ENCODE results near the gene TUBGCP4.
"Not testable (repeated sequence)": the region's sequence is repeated elsewhere in the genome, so short reads cannot be mapped to it uniquely, and the experiment has no call there.

TUBGCP4 gene, protein sequence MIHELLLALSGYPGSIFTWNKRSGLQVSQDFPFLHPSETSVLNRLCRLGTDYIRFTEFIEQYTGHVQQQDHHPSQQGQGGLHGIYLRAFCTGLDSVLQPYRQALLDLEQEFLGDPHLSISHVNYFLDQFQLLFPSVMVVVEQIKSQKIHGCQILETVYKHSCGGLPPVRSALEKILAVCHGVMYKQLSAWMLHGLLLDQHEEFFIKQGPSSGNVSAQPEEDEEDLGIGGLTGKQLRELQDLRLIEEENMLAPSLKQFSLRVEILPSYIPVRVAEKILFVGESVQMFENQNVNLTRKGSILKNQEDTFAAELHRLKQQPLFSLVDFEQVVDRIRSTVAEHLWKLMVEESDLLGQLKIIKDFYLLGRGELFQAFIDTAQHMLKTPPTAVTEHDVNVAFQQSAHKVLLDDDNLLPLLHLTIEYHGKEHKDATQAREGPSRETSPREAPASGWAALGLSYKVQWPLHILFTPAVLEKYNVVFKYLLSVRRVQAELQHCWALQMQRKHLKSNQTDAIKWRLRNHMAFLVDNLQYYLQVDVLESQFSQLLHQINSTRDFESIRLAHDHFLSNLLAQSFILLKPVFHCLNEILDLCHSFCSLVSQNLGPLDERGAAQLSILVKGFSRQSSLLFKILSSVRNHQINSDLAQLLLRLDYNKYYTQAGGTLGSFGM

DNA sequence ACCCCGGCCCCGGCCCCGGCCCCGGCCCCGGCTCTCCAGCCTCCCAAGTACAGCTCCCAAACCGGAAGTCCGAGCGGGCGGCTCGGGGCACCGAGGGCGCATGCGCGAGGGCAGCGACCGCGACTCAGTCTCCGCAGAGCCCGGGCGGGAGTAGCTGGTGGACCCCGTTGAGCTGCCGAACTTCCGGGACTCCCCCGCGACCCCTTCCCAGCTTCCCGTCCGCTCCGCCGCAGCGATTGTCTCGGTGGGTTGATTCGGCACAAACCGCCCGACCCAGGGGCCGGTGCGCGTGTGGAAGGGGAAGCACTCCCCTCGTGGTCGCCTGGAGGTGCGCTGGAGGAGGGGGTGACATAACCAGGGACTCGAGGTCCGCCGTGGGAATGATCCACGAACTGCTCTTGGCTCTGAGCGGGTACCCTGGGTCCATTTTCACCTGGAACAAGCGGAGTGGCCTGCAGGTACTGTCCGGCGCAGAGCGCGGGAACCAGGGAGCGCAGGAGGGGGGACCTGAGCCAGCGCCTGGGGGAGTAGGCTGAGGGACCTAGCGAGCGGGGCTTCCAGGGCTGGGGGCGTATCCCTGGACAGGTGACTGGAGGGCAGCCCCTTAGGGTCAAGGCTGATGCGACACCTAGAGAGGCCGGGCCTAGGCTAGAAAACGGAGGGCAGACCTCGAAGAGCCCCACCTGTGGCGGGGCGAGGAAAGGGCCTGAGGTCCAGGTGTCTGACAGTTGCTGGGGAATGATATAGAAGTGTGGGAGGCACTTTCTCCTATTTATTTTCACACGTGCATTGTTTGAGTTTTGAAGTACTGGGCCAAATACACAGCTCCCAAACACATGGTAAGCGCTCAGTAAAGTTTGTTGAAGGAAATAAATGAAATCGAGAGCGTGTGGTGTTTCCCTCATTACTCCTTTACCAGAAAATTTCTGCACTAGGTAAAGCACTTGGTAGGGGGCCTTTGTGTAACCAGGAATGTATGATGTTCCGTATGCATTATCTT lies at the start of gene TUBGCP4, which contains the start of gene ZSCAN29:
Gene TUBGCP4 (plus strand): TSS at position 127 of the 1,000 bp plus-strand sequence. CDS start 254 bp downstream, at position 381.
Gene ZSCAN29 (minus strand): TSS at position 69 of the 1,000 bp plus-strand sequence. CDS start 1,130 bp downstream, outside the sequence.
- peak; percentile 62 for DNase-seq

DNA sequence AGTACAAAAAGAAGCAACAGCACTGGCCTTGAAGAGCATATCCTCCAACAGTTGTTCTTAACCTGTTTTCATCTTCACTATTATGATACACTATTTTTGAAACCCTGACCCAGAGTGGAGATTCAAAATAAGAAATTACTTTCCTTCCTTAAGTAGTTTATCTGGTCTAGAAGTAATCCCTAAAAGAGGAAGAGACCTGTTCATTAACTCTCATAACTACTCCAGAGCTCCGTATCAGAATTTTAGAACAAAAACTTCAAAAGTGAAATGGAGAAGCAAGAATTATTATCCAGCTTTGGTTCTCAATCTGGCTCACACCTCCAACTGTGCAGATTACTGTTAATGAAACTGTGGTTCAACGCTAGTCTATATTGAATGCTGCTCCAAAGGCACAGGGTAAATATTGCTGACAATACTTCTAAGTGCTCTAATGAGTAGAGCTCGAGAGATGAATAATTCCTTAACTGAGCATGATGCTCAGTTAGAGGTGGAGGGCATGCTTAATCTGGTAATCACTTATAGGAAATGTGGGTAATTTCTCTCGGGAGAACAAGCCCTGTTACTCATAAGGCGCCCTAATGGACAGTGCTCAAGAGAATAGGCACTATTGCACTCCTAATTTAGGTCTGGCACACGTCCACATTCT lies 45.7 kb upstream of the TUBGCP4 start:
- DNase-seq = no peak

DNA sequence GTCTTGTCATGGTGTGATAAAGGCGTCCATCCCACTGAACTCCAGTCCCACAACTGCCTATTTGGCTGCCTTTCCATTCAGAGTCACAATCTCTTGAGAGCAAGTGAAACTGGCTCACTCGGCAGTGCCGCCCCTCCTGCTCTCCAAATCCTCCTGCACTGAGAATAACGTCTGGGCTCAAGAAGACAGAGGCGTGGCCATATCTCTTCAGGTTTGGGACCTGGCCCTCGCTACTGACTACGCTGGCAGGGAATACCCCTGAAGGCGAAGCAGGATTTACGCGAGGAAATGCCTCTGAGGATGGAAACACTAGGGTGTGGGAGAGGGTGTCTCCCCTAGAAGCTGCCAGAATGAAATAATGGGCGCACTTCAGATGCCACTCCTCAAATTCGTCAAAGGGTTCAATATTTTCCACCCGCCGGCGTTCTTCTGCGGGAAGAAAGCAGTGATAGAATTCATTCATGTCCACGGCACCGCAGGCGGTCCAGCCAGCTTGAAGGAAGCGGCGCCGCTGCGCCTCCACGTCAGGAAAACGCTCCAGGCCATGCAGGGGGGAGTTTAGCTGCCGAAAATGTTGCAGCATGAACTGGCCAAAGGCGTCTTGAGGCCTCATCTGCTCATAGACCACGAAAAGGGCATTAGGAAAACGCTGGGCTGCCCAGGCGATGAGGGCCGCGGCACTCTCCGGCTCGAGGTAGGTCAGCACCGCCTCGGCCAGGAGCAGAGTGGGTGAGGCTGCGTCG lies 41.5 kb upstream of the TUBGCP4 start:
- DNase-seq = no peak

DNA sequence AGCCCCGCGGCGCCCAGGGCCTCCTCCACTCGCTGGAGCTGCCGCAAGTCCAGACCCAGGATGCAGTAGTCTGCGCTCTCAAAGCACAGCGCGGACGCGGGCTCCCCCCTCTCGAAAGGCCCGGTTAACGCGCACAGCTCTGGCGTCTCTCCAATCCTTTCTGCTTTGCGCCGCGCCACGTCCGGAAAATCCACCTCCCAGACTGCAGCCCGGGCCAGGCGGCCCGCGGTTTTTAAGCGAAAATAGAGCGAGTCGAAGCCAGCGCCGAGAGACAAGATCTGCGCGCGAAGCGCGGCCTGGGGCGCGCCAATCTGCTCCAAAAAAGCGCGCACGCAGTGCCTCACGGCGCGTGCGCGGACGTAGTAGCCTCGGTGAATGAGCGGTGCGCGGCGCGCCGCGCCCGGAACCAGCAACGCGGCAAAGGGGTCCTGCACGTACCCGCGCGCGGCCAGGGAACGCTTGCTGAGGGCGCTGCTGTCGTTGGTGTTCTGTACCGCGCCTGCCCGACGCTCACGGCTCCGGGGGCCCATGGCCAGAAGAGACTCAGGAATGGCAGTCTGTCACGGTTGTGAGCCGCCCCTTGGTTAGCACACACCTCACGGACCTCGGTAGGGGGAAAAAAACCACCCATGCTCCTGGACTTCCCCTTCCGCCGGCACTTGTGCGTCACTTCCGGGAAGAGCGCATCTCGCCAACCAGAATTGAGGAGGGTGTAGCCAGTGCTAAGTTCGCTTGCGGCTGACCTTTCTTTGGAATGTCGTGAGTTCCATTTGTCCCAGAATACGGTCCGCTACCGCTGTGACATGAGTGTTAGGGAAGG lies 40.7 kb upstream of the TUBGCP4 start, which contains the start of gene LCMT2:
Gene LCMT2 (minus strand): TSS at position 614 of the 820 bp plus-strand sequence. CDS start 84 bp downstream, at position 530.
- peak; percentile 85 for DNase-seq

DNA sequence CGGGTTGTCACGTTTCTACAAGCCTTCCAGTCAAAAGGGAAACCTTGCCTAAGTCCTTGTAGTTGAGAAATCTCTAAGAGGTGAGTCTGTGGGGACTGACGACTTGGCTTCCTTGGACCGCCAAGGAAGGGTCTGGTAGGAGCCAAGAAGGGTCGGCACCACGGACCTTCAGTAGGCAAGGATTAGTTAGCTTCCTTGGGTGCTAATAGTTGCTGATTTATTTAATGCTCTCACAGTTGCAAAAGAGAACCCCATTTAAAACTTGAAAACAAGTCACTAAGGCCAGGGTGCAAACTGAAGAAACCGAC lies 40.2 kb upstream of the TUBGCP4 start:
- DNase-seq = no peak

DNA sequence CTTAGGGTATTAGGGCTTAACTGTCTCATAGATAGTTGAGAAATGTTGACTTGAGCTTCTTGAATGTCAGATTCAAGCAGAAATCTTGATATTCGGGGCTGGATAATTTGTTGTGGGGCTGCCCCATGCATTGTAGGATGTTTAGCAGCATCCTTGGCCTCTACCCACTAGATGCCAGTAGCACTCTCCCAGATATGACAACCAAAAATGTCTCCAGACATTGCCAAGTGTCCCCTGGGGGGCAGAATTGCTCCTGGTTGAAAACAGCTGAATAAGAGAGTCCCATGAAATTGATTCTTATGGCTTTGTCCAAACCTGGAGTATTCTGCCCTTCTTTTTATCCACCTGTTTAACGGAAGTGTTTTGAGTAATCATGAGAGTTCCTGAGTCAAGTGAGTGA lies 24.6 kb upstream of the TUBGCP4 start:
- DNase-seq = no peak

DNA sequence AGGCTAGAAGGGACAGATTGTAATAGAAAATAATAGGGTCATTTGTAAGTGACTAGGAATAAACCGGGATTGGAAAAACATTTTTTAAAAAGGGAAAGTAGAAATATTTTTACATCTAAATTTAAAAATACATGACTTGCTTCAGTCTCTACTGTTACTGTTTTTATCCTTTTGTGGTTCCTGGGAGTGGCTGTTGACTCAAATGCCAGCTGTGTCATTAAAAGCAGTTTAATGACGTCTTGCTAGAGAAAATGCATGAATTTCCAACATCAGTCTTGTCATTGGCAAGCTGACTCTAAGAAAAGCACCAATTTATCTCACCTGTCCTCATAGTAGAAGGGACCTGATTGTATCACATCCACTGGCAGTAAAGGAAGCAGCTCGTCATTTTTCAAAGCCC lies 23.8 kb upstream of the TUBGCP4 start:
- DNase-seq = no peak

DNA sequence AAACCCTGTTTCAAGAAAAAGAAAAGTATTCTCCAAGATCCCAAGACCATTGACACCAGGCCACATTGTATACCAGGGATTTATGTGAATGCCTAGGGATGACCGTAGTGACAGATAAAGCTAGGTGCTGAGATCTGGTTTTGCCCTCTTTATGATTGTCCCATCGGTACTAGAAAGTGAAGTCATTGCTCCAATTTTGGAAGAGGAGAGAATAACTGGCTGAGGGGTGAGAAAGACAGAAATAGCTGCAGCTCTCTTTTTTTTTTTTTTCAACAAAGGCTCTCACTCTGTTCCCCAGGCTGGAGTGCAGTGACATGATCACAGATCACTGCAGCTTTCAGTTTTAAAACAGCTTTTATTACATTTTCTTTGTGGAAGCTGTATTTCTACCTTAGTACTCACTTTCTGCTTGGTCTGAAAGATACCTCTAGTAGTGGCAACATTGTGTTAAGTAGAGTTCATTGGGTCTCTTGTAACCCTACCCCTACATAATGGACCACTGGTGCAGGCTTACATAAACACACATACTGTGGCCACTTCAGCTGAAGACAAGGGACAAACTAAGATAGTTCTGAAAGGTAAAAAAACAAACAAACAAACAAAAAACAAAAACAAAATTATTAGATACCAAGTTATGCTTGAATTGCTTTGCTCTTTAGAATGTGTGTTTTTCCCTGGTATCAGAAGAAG lies 18.1 kb upstream of the TUBGCP4 start:
- no peak for DNase-seq

DNA sequence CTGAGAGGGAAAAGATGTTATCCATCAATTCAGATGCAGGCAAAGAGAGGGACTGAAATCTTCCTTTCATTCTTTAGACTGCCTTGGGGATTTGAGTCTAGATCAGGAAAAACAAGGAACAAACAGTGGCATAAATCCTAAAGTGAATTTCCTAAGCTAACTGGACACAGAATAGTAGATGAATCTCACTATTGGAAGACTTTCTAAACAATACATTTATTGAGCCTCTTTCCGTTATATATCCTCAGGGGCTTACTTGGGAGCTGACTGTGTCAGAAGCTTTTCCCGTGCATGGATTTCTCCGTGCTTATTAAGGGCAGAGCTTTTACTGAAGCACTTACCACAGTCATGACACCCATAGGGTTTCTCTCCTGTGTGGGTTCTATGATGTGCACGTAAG lies 10.1 kb upstream of the TUBGCP4 start:
- DNase-seq = no peak

DNA sequence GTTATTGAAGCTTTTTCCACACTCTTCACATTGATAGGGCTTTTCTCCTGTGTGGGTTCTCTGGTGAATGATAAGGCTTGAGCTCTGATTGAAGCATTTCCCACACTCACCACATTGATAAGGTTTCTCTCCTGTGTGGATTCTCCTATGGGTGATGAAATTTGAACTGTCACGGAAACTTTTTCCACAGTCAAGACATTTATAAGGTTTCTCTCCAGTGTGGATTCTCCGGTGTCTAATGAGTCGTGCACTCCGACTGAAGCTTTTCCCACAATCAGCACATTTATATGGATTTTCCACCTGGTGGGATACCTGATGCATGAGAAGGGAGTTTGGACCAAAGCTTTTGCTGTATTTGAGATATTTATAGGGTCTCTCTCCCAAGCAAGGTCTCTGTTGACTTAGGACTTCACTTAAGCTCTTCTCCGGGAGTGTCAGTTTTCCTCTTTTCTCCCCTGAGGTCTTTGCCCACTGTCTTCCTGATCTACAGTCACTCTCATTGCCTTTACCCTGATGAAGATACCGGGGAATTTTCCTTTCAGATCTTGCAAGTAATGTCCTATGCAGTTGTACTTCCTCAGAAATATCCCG lies 9.5 kb upstream of the TUBGCP4 start:
- no peak for DNase-seq

DNA sequence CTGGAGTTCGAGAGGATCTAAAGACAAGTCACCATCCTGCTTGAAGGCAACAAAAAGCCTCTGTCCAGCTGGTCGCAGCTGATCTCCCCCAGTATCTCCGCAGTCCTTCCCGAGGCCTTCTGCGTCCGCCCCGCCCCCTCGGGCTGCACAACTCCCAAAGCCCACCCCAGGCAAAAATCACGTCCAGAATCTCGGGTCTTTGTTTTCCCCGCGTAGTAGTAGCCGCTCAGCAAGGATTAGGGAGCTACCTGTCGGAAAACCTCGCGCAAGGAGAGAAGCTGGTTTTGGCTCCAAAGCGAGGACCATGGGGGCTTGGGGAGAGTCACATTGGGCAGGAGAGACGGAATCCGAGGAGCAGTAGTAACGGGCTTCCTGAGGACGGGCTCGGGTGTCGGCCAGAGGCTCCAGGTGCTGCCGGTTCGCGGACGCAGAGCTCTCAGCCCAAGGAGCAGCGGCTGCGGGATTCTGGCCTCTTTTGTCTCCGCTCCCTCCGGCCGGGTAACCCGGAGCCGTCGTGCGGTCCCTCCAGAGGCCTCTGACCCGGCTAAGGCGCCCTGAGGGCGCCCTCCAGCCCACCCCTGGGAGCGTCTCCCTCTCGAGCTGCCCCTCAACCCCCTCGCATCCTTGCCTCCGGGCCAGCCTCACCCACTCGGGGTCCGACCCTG lies 459 bp upstream of the TUBGCP4 start:
- peak; percentile 8 for DNase-seq

DNA sequence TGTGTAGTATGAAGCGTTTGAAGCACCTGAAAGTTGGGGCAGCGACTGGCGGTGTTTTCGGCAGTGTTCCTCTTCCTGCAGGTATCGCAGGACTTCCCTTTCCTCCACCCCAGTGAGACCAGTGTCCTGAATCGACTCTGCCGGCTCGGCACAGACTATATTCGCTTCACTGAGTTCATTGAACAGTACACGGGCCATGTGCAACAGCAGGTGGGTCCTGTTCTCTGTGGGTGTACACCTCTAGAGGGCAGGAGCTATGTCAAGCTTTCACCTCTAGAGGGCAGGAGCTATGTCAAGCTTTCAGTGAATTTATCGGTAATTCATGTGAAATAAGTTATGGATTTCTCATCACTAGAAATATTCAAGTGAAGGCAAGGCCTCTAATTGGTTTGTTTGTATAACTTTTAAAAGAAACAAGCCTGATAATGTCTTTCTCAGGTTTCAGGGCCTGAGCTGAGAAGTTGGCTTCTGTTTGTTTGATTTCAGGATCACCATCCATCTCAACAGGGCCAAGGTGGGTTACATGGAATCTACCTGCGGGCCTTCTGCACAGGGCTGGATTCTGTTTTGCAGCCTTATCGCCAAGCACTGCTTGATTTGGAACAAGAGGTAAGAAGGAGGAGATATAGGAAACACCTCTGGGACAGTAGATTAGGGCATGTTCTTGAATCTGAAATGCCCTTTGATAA lies 5.3 kb downstream of the TUBGCP4 start:
- no peak for DNase-seq

DNA sequence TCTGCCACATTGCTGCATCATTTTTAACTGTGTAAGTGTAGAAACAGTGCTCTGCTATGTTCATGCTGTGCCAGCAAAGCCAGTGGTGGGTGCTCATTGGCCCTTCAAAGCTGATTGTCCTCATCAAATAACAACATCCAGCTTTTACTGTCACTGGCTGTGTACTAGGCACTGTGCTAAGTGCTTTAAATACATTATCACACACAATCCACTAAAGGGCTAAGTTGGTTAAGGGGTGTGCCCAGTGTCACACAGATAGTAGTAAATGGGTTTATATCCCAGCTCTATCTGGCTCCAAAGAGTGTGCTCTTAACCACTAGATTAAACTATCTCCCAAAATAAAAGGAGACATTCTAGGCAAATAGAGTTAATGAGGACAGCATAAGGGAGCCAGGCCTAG lies 7.7 kb downstream of the TUBGCP4 start:
- no peak for DNase-seq

DNA sequence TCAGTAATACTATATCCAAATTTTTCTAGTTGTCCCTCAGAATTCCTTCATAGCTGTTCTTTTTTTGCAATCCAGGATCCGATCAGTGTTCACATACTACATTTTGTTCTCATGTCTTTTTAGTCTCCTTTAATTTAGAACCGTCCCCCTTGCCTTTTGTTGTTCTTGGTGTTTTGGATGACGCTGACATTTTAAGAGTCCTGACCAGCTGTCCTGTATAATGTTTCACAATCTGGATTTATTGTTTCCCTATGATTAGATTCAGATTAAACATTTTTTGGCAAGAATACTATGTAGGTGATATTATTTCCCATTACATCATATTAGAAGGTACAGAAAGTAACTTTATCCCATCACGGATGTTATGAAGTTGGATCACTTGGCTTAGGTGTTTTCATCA lies 11.4 kb downstream of the TUBGCP4 start:
- no peak for DNase-seq

DNA sequence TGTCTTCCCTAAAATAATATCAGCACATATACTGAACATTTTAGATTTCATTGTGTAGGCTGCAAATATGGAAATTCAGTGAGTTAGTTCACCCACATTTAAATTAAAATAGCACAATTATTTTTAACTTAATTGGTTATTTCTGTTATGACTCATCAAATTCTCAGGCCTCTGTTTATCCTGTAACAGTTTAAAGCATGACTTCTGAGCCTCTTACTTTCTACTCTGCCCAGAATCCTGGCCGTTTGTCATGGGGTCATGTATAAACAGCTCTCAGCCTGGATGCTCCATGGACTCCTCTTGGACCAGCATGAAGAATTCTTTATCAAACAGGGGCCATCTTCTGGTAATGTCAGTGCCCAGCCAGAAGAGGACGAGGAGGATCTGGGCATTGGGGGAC lies 12.2 kb downstream of the TUBGCP4 start:
- no peak for DNase-seq

DNA sequence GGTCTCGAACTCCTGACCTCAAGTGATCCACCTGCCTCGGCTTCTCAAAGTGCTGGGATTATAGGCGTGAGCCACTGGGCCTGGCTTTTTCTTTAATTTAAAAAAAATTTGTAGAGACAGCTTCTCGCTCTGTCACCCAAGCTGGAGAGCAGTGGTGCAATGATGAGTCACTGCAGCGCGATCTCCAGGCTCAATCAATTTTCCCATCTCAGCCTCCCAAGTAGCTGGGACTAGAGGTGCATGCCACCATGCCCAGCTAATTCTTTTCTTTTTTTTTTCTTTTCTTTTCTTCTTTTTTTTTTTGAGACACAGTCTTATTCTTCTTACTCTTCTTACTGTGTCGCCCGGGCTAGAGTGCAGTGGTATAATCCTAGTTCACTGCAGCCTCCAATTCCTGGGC lies 19.8 kb downstream of the TUBGCP4 start:
- no peak for DNase-seq

DNA sequence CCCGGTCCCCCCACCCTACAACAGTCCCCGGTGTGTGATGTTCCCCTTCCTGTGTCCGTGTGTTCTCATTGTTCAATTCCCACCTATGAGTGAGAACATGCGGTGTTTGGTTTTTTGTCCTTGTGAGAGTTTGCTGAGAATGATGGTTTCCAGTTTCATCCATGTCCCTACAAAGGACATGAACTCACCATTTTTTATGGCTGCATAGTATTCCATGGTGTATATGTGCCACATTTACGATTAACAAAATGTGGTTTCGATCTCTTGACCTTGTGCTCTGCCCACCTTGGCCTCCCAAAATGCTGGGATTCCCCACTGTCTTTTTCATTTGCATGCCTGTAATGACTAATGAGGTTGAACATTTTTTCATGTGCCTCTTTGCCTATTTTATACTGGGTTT lies 22.7 kb downstream of the TUBGCP4 start:
- DNase-seq = not testable (repeated sequence)

DNA sequence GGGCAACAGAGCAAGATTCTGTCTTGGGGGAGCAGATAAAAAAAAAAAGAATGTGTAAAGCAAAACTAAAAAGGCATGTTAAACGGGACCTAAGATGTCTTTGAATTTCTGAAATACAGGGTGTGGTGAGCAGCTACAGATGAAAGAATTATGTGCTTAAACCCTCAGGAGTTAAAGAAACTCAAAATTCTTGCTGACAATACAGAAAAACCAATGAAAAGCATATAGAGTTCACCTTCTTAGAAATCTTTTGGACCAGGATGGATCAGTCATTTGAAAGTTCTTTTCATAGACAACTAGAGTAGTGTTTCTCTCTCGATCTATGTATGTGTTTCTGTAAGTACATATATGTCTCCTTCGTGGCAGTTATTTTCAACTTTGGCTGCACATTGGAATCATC lies 31.4 kb downstream of the TUBGCP4 start:
- DNase-seq = no peak

DNA sequence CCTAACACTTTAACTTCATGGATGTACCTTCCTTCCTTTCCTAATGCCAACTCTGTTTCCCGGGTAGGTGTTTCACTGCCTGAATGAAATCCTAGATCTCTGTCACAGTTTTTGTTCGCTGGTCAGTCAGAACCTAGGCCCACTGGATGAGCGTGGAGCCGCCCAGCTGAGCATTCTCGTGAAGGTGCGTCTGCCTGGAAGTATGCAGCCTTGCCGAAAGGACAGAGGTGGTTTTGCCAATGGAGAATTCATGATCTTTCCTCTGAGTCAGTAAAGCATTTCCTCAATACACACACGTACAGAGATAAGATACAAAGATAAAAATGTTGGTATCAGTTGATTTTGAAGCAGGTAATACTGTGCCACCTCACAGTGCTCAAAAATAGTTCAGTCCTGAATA lies 32.7 kb downstream of the TUBGCP4 start:
- DNase-seq = no peak

Measured in activated CD4-positive, alpha-beta T cell treated with anti-CD3 and anti-CD28 coated beads for 1 hour (primary cell).